ENCODE results near the gene SRMS. TPM values are rescaled to one million over a fixed set of nuclear protein-coding genes. Genes with fewer than 3 reads are reported as not detected.

Gene SRMS
- total RNA-seq, 1 experiment from 2014 or later: 3.2 TPM

DNA sequence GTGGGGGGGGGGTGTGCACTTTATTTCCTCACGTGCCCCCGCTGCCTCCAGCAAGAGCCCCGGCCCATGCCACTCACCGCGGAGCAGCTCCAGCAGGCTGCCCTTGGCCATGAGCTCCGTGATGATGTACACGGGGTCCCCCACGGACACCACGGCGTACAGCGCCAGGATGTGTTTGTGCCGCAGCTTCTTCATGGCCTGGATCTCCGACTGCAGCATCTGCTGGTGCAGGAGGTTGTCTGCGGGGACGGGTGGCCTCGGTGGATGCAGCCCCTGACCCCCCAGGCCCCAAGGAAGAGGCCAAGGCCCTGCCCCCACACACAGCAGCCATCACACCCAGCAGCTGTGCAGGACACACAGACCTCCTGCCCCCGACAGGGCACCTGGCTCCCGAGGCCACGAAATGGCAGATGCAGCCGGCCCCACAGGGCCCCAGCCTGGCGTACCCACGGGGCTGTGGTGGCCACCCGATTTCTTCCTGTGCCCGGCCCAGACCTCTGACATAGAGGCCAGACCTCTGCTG lies 15.0 kb downstream of the SRMS start:
- no peak for ATAC-seq
- CTCF ChIA-PET: no interaction called here

More for the DNA sequence above, 15.0 kb downstream of the SRMS start:
- TF ChIP-seq ZNF274 (IDR thresholded peaks at IDR 0.05; ENCODE audit: low read depth, low read length): no peak
- TF ChIP-seq, protein P1, sequence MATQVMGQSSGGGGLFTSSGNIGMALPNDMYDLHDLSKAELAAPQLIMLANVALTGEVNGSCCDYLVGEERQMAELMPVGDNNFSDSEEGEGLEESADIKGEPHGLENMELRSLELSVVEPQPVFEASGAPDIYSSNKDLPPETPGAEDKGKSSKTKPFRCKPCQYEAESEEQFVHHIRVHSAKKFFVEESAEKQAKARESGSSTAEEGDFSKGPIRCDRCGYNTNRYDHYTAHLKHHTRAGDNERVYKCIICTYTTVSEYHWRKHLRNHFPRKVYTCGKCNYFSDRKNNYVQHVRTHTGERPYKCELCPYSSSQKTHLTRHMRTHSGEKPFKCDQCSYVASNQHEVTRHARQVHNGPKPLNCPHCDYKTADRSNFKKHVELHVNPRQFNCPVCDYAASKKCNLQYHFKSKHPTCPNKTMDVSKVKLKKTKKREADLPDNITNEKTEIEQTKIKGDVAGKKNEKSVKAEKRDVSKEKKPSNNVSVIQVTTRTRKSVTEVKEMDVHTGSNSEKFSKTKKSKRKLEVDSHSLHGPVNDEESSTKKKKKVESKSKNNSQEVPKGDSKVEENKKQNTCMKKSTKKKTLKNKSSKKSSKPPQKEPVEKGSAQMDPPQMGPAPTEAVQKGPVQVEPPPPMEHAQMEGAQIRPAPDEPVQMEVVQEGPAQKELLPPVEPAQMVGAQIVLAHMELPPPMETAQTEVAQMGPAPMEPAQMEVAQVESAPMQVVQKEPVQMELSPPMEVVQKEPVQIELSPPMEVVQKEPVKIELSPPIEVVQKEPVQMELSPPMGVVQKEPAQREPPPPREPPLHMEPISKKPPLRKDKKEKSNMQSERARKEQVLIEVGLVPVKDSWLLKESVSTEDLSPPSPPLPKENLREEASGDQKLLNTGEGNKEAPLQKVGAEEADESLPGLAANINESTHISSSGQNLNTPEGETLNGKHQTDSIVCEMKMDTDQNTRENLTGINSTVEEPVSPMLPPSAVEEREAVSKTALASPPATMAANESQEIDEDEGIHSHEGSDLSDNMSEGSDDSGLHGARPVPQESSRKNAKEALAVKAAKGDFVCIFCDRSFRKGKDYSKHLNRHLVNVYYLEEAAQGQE (IDR thresholded peaks at IDR 0.05; ENCODE audit: low read depth): no peak
- TF ChIP-seq EZH2phosphoT487 (IDR thresholded peaks at IDR 0.05; ENCODE audit: borderline replicate concordance): no peak
- no peak for TF ChIP-seq ELF1 (IDR thresholded peaks at IDR 0.05; ENCODE audit: borderline replicate concordance, low read depth)
- no peak for TF ChIP-seq SRF (IDR thresholded peaks at IDR 0.05; ENCODE audit: low read depth)
- TF ChIP-seq JUND (IDR thresholded peaks at IDR 0.05): no peak
- Histone ChIP-seq H3K9me3 (ENCODE audit: control insufficient read depth in 1 of 2, insufficient read depth in 1 of 2, low read depth in 1 of 2, low read length in 2 of 2) (no peaks in the 10 kb centered on the region), H3K9ac (ENCODE audit: low read length) (no peak overlapping the region), H3K9me2 (ENCODE audit: insufficient read depth) (no peaks in the 10 kb centered on the region), H3K4me1 (ENCODE audit: control insufficient read depth in 1 of 2, insufficient read depth in 2 of 2, low read length in 2 of 2) (peaks cover 25 to 38% of the 10 kb centered on the region in 2 experiments), H3K4me3 (replicated peaks in 1 of 2; ENCODE audit: low read depth in 1 of 2, low read length in 2 of 2) (no peak overlapping the region), H2AFZ (ENCODE audit: low read depth, low read length, poor library complexity, severe bottlenecking) (no peak overlapping the region), H3K27me3 (ENCODE audit: insufficient read depth, low read length) (no peaks in the 10 kb centered on the region), H3K79me2 (ENCODE audit: insufficient read depth, low read length) (no peaks in the 10 kb centered on the region), H4K20me1 (ENCODE audit: insufficient read depth) (no peaks in the 10 kb centered on the region), H3K36me3 (ENCODE audit: control insufficient read depth in 1 of 2, insufficient read depth in 2 of 2, low read length in 2 of 2) (no peaks in the 10 kb centered on the region), H3K4me2 (ENCODE audit: low read length) (no peak overlapping the region), H3K27ac (ENCODE audit: low read depth, low read length) (no peak overlapping the region)
- DNase-seq (ENCODE audit: low read depth, low spot score): no peak
- RAD21 ChIA-PET (ENCODE audit: low non-redundant PET in 1 of 2, low total read pairs in 2 of 2, uncharacterized antibody in 2 of 2, unreplicated experiment in 2 of 2): no interaction called here
- POLR2A ChIA-PET: interaction anchor here (2.4 kb wide), 1 partner anchor 12 kb away, joined by 7 read pairs; the partner anchor contains the start of gene PPDPF
- no TSS peak for BruUV-seq (replicated peaks)
- intact Hi-C loops (cut with micrococcal nuclease): loop anchor here (10.0 kb wide), 1 partner anchor 98 kb away; no protein-coding TSS in a partner anchor
